Peyer's patch (tissue), 4 donors: ENCODE measurements around the gene NCDN.

ENCODE experiments used
- POLR2A ChIP-seq, 2 donors: fragments of 450-650 bp; IDR thresholded peaks; one replicate each; pipeline ENCODE4 v1.5.1; 2017; ENCODE audit warnings: antibody characterized with exemption in 2 of 2, mild to moderate bottlenecking in 2 of 2, moderate library complexity in 2 of 2
- TF ChIP-seq, protein P1 (sequence below), 6 experiments: fragments of 450-650 bp in 4 of 6; fragments of 200-600 bp in 2 of 6; sonication (generic) in 1 of 6; IDR thresholded peaks; one replicate each; pipeline ENCODE4 v1.5.1; 2017 to 2019; ENCODE audit warnings: antibody characterized with exemption in 6 of 6, mild to moderate bottlenecking in 3 of 6, moderate library complexity in 1 of 6

GRCh38 chr1:35560256-35561225 lies 2.9 kb downstream of the NCDN start:
- TF ChIP-seq, protein P1, sequence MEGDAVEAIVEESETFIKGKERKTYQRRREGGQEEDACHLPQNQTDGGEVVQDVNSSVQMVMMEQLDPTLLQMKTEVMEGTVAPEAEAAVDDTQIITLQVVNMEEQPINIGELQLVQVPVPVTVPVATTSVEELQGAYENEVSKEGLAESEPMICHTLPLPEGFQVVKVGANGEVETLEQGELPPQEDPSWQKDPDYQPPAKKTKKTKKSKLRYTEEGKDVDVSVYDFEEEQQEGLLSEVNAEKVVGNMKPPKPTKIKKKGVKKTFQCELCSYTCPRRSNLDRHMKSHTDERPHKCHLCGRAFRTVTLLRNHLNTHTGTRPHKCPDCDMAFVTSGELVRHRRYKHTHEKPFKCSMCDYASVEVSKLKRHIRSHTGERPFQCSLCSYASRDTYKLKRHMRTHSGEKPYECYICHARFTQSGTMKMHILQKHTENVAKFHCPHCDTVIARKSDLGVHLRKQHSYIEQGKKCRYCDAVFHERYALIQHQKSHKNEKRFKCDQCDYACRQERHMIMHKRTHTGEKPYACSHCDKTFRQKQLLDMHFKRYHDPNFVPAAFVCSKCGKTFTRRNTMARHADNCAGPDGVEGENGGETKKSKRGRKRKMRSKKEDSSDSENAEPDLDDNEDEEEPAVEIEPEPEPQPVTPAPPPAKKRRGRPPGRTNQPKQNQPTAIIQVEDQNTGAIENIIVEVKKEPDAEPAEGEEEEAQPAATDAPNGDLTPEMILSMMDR (IDR thresholded peaks at IDR 0.05), result no peak
- no peak for TF ChIP-seq POLR2A (IDR thresholded peaks at IDR 0.05)
